Lower leg skin (tissue), 3 donors: ENCODE measurements around the gene PPP1R15B.

Source experiments
- POLR2A ChIP-seq, 2 donors: fragments of 450-650 bp; IDR thresholded peaks; one replicate each; pipeline ENCODE4 v1.6.1; 2016 to 2017; ENCODE audit warnings: antibody characterized with exemption in 2 of 2, mild to moderate bottlenecking in 1 of 2, moderate library complexity in 1 of 2
- TF ChIP-seq, protein P1 (sequence below), 3 donors: fragments of 450-650 bp; IDR thresholded peaks; one replicate each; pipeline ENCODE4 v1.5.1; 2016; ENCODE audit warnings: antibody characterized with exemption in 3 of 3, mild to moderate bottlenecking in 3 of 3, moderate library complexity in 2 of 3

DNA sequence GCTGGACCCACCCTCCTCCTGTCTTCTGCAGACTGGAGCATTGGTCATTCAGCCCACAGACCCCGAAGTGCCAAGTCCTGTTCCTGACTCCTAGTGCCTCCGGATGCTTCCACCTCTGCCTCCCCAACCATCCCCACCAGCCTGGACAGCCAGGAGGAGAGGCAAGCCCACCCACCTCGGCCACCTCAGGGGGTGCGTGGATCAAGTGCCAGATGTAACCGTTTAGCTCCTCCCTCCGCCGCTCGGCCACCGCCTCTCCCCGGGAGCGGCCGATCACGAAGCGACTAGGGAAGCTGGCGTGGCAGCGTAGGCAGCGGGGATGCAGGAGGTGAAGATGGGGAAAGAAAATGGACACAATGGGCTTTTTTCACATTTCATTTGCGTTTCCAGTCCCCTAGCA is 18.1 kb upstream of the PPP1R15B start:
- TF ChIP-seq, protein P1, sequence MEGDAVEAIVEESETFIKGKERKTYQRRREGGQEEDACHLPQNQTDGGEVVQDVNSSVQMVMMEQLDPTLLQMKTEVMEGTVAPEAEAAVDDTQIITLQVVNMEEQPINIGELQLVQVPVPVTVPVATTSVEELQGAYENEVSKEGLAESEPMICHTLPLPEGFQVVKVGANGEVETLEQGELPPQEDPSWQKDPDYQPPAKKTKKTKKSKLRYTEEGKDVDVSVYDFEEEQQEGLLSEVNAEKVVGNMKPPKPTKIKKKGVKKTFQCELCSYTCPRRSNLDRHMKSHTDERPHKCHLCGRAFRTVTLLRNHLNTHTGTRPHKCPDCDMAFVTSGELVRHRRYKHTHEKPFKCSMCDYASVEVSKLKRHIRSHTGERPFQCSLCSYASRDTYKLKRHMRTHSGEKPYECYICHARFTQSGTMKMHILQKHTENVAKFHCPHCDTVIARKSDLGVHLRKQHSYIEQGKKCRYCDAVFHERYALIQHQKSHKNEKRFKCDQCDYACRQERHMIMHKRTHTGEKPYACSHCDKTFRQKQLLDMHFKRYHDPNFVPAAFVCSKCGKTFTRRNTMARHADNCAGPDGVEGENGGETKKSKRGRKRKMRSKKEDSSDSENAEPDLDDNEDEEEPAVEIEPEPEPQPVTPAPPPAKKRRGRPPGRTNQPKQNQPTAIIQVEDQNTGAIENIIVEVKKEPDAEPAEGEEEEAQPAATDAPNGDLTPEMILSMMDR (IDR thresholded peaks at IDR 0.05), result no peak
- no peak for TF ChIP-seq POLR2A (IDR thresholded peaks at IDR 0.05)
